Upper lobe of left lung (tissue), 4 donors: Measurements from ENCODE around the gene EEF1E1.

ENCODE experiments used
- CTCF ChIP-seq, 6 experiments: fragments of 450-650 bp in 4 of 6; fragments of 200-600 bp in 2 of 6; sonication (generic) in 2 of 6; IDR thresholded peaks; one replicate each; pipeline ENCODE4 v1.5.1; 2016 to 2019; ENCODE audit warnings: antibody characterized with exemption in 6 of 6
- EP300 ChIP-seq, 4 donors: sonication (generic); formaldehyde crosslinking; IDR thresholded peaks; one replicate each; pipeline ENCODE4 v1.5.1; 2017; ENCODE audit warnings: antibody characterized with exemption in 4 of 4, control low read depth in 2 of 4

DNA sequence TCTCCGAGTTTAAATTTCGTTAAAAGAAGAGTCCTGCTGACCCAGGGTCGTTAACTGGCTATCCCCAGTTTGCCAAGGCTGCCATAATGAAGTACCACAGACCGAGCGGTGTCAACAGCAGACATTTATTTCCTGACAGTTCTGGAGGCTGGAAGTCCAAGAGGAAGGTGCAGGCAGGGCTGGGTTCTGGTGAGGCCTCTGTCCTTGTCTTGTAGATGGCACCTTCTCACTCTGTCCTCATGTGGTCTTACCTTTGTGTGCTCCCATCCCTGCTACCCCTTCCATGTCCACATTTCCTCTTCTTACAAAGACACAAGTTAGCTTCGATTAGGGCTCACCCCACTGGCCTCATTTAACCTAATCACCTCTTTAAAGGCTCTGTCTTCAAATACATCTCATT lies 29.8 kb upstream of the EEF1E1 start:
- TF ChIP-seq CTCF (IDR thresholded peaks at IDR 0.05) (no peak), EP300 (IDR thresholded peaks at IDR 0.05) (no peak)
